ENCODE results near the gene SPIC.
"Not testable (repeated sequence)": the region's sequence is repeated elsewhere in the genome, so short reads cannot be mapped to it uniquely, and the experiment has no call there.

- not testable (repeated sequence) for TF ChIP-seq EZH2 (IDR thresholded peaks at IDR 0.05; ENCODE audit: insufficient read depth, poor library complexity, severe bottlenecking); EZH2phosphoT487 (IDR thresholded peaks at IDR 0.05; ENCODE audit: insufficient read depth, low read depth)
These were observed 3.3 kb upstream of the SPIC start for GRCh38 chr12:101471878-101472277.
